ENCODE measurements around the gene MSMP. TPM values are rescaled to one million over a fixed set of nuclear protein-coding genes. Genes with fewer than 3 reads are reported as not detected.

MSMP gene, protein sequence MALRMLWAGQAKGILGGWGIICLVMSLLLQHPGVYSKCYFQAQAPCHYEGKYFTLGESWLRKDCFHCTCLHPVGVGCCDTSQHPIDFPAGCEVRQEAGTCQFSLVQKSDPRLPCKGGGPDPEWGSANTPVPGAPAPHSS
- not detected in 2 replicates for total RNA-seq
- polyA plus RNA-seq (2012): not detected

DNA sequence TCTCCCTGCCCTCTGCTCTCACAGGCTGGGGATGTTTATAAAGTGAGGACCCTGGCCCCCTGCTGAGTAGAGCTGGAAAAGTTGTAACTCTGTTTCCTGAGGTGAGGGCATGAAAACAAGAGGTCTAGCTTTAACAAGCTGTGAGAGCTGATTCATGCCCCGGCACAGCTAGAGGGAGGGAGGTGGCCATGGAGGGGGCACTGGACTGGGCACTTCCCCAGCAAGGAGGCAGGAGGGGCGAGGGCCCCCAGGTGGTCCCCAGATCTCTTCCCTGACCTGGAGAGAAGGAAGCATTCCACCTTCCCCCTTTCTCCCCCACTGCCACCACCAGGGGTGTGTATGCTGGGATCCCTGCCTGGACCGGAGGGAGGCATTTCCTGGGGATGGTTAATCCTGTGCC is at the start of gene MSMP:
Gene MSMP (minus strand): TSS at position 13 of the 400 bp plus-strand sequence. CDS start 147 bp downstream, outside the sequence.
- no peak for DNase-seq (ENCODE audit: low read depth)

DNA sequence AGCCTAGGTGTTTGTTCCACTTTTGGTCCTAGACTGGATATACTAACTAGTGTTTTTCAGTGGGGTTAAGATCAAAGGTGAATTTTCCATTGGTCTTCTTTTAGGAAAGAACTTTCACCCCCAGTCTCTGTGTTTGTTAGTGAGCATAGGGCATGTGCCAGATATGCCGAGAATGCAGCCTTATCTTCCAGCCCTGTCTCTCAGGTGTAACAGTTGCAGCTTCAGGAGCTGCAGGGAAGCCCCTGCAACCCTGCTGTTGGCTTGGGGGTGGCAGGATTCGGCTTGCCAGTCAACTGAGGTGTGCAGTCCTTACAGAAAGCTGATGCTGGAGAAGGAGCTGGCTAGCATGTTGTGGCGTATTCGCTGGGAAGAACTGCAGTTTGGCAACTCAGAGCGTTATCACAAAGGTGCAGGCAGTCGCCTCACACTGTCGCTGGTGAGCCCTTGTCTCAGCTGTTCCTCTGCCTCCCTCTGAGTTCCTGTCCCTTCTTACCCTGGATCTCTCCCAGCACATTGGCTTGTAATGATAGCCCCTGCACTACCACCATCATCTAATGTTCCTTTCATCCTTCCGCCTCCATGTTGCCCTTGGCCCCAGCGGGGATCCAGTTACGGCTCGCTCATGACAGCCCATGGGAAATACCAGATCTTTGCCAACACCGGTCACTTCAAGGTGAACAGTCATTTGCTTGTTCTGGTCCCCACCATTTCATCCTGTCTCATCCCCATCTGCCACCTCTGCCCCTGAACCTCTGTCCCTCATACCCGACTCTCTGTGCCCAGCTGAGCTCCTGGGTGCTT is 47.5 kb upstream of the MSMP start:
- no peak for DNase-seq (ENCODE audit: low read depth)

DNA sequence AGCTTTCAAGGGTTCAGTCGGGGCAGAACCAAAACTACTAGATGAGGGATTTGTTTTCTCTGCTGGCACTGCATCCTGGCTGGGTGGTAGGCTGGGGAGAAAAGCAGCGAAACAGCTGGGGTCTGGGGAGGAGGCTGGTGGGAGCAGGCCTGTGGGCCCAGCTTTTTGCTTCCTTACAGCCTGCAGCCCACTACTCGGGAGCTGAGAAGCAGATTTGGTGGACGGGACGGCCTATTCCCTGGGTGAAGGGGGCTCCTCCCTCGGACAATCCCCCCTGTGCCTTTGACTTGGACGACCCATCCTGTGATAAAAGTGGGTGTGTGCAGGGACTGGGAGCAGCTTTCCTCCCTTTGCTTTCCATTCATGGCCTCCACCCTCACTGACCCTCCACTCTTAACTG is 46.5 kb upstream of the MSMP start:
- DNase-seq (ENCODE audit: low read depth): no peak

DNA sequence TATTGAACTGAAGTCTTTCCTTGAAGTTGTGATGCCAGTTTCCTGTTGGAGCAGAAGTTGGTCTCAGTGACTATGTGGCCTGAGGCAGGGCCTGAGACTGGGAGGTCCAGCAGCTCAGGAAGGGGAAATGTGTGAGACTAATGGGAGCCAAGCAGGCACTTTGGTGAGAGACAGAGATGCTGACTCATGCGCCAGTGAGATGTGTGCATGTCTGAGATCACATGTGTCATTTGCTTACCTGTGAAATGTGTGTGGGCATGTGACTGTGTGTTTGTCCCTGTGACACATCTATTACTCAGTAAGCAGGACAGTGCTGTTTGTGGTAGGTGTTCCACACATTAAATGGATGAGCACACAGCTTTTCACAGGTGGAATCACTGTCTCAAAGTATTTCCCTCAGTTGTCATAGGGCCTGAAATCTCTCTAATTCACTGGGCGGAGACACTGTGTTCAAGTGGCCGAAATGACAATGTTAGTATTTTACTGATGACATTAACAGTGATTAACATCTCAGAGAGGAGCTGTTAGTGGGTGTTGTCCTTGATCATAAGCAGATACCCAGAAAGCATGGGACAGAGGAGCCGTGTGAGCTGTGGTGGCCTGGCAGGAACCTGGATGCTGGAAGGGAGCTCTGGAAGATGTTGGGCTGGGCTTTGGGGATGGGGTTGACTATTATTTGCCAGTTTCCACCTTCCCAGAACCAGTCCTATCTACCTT is 44.7 kb upstream of the MSMP start:
- no peak for DNase-seq (ENCODE audit: low read depth)

DNA sequence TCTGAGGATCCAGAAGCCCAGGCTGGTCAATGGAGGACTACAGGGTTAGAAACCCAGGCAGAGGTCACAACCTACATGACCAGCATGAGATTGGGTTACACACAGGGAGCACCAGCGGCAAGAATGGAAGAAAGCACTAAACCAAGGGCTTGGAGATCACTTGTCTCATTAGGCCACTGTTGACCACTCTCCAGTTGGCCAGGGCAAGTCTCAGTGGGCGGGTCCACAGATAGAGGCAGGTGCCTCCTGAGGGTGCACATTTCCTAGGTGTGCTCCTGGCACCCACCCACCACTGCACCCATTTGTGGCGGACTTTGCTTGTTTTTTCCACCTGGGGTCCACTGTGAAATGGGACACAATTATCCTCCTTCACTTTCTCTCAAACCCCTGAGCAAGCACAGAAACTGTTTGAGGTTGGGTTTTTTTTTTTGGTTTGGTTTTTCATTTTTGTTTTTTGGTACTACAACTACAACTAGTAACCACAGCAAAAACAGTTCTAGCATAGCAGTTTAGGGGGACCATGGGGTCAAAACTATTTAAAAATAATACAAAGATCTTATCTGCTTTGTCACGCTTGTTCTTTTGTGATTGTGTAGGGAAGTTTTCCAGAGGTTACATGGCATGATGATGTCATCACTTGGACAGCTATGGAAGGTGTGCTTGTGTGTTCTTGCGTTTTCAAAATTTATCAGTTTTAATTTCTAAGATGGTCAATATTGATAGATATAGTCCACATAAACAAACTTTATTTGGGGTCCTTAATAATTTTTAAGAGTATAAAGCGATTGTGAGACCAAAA is 43.4 kb upstream of the MSMP start:
- DNase-seq (ENCODE audit: low read depth): peak; percentile 28

DNA sequence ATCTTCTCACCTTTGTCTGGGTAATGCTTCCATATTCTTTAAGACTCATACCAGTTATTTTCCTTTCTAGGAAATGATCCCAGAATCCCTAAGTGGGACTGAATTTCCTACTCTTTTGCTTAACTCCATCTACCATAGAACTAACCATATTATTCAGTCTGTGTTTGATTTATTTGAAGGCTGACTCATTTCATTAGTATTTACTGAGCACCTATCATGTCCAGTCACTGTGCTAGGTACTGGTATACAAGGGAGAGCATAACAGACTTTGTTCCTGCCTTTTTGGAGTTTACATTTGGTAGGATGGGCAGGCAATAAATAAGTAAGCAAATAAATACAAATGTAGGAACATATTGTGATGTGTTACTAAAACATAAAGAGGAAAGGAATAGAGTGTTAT is 41.6 kb upstream of the MSMP start:
- DNase-seq (ENCODE audit: low read depth): no peak

DNA sequence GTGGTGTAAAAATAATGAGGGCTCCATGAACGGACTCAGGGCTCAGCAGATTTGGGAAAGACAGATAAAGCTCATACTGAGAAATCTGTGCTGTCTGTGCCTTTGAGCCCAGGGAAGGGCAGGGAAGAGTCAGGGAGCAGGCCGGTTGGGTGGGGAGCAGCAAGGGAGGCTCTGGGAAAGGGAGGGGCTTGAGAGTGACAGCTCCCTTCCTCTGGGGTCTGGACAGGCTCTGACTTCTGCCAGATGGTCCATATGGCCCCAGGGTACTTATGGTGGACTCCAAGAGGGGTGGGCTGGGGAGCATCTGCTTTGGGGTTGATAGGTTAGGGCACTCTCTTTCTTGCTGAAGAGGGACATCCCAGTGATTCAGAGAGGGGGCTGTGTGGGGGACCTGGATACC is 39.4 kb upstream of the MSMP start:
- no peak for DNase-seq (ENCODE audit: low read depth)

DNA sequence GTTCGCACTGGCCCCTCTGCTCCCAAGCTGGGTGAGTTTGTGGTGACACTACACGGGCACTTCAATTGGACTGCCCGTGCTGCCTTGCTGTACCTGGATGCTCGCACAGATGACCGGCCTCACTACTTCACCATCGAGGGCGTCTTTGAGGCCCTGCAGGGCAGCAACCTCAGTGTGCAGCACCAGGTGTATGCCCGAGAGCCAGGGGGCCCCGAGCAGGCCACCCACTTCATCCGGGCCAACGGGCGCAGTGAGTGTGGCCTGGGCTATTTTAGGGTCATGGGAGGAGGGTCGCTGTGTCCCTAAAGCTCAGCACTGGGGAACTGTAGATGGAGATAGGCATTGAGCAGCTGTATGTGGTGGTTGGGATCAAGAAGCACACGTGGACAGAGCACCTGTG is 38.8 kb upstream of the MSMP start:
- no peak for DNase-seq (ENCODE audit: low read depth)

DNA sequence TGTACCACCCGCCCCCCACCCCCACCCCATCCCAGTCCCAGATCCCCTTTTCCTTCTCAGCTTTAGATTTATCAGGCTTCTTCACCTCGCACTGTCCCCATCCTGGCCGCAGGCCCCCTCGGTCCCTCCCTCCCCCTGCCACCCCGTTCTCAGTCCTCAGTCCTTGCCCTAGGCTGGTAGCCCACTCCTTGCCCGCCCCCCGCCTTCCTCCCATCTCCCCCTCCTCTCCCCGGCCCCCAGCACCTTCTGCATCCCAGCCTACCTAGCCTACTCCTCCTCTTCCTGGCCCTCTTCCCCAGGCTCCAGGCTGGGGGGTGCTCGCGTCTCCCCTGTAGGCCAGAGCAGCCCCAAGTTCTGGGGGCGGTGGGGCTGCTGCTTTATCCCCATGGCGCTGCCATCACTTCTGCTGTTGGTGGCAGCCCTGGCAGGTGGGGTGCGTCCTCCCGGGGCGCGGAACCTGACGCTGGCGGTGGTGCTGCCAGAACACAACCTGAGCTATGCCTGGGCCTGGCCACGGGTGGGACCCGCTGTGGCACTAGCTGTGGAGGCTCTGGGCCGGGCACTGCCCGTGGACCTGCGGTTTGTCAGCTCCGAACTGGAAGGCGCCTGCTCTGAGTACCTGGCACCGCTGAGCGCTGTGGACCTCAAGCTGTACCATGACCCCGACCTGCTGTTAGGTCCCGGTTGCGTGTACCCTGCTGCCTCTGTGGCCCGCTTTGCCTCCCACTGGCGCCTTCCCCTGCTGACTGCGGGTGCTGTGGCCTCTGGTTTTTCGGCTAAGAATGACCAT is 38.1 kb upstream of the MSMP start:
- no peak for DNase-seq (ENCODE audit: low read depth)

DNA sequence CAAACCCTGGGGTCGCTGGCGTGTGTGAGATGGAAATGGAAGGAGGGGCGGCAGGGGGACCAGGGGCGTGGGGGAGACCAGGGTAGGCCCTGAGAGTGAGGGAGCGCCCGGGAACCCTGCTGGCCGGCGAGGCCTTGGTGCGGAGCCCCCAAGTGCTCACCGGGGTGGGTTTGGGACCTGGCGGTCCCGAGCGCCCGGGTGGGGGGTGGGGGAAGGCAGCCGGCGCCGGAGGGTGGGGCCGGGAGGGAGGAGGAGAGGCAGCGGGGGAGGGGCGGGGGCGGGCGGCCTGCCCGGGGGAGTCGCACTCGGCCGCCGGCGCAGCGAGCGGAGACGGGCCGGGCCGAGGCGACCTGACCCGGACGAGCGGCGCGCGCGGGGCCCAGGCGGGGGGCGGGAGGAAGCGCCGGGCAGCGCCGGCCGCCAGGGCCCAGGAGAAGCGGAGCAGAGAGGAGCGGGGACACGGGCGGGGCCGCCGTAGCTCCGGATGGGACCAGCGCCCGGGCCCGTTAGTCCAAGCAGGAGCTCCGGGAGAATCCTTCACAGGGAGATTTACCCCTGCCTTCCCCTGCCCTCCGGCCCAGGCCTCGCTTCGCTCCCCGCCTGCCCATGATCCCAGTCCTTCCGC is 37.3 kb upstream of the MSMP start, which contains the start of gene NPR2:
Gene NPR2 (plus strand): TSS at position 295 of the 625 bp plus-strand sequence. CDS start 818 bp downstream, outside the sequence.
- peak; percentile 58 for DNase-seq (ENCODE audit: low read depth)

DNA sequence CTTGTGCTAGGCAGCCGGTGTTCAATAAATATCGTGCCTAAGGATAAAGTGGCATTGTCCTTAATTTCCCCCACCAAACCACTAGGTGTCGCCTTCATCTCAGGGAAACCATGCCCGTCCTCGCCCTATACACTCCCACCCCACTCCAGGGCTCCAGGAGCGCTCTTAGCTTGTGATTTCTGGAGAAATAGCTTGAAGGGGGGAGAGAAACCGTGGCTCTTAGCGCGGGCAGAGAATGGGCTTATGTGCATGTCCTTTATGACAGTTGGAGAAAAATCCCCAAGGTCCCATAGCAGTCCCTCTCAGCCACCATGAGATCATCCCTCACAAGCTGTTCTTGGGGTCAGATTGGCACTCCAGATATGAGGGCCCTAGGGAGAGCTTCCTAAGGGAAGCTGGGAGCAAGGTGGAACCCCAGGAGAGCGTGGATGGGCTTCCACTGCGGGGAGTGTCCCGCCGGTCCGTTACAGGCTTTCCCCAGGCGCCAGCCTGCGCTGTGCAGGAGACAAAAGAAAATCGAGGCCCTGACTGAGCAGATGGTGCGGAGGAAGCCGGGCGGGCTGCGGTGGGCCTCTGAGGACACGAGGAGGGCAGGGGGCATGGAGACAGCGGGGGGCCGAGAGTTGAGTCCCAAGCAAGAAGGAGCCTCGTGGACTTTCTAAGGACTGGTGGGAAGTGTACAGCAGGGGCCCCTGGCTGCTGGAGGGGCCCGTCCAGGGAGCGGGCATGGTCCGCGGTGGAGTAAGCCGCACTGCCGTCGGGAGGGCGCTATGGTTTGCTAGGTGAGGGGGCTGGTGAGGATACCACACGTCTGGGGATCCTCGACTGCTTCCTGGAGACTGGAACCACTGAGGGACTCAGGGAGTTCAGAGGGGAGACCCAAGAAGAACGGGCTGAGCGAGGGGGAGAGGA is 36.6 kb upstream of the MSMP start:
- DNase-seq (ENCODE audit: low read depth): peak; percentile 85

DNA sequence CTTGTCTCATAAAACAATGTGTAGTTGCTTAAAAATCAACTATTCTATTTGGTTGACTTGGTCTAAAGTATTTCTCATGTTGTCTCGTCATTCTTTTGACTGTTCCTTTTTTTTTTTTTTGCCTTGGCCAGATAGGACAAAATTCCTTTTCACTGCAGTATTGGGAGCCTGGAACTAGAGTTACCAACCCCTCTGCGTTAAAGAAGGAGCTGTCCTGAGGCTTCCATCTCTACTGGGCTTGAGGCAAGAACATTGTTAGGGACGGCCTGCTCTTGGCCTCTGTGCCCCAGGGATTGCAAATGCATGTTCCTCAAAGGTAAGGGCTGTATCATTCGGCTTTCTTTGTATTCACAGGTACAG is 35.9 kb upstream of the MSMP start:
- DNase-seq (ENCODE audit: low read depth): no peak

DNA sequence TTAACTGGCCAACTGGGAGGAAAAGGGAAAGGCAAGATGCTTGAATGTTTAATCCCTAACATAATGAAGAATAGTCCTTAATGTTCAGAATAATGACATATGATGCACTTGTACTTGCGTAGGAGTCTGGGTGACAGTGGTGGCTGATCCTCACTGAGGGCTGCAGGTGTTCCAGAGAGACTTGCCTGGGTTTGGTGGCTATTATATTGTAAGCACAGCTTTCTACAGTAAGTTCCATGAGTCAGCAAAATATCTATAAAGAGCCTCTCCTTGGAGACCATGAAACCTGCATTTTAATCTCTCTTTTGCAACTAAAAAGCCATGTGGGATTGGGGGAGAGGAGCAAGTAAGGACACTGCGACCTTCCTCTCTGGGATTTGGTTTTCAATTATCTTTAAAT is 35.5 kb upstream of the MSMP start:
- DNase-seq (ENCODE audit: low read depth): no peak

DNA sequence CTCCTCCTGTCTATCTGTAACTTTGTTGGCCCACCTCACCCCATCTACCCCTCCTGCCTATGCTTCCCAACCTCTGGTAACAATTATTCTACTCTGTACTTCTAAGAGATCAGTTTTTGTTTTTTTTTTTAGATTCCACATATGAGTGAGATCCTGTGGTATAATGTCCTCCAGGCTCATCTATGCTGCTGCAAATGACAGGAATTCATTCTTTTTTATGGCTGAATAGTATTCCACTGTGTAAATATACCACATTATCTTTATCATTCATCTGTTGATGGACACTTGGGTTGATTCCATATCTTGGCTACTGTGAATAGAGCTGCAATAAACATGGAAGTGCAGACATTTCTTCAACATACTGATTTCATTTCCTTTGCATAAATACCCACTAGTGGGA is 29.3 kb upstream of the MSMP start:
- no peak for DNase-seq (ENCODE audit: low read depth)

DNA sequence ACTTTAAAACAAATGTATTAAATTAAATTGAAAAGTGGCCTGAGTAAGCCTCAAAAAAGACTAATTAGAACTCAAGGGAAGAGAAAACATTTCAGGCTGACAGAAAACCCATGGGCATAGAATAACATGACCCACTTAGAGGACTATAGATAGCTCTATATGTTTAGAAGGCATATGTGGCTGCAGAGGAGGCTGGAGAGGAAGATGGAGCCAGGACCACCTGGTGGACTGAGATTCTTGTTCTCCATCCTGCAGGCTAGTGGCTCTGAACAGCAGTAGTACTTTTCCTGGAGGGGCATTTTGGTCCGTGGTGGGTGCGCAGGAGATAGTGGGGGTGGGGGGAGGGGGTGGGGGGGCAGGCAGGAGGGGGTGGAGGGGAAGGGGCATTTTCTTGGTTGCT is 27.0 kb upstream of the MSMP start:
- no peak for DNase-seq (ENCODE audit: low read depth)

DNA sequence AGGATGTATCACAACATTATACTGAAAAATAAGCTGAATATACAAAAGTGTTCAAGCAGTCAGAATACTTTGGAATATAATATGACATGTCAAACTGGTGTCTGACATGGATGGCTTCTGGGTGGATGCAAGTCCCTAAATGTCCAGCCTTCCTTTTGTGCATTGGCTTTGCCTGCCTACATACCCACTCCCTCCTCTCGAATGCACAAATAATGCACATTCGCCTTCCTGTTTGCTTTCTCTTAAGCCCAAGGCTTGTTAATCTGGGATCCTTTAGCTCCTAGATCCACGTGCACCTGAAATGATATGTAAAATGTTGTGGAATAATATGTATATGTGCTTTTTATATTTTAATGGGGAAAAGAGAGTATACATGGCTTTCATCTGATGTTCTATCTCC is 24.4 kb upstream of the MSMP start:
- DNase-seq (ENCODE audit: low read depth): no peak

DNA sequence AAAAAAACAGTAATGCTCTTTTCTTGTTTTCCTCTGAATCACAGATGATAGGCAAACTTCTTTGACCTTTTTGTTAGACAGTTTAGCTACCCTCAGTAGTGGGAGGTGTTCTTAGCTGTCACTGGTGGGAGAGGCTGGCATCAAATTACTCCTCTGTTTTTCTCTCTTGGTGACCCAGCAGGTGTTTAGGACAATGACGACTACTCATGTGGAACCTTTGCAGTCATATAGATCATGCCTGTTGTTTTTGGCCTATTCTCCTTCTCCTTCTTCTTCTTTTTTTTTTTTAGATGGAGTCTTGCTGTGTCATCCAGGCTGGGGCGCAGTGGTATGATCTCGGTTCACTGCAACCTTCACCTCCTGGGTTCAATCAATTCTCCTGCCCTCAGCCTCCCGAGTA is 21.9 kb upstream of the MSMP start:
- DNase-seq (ENCODE audit: low read depth): peak; percentile 17

DNA sequence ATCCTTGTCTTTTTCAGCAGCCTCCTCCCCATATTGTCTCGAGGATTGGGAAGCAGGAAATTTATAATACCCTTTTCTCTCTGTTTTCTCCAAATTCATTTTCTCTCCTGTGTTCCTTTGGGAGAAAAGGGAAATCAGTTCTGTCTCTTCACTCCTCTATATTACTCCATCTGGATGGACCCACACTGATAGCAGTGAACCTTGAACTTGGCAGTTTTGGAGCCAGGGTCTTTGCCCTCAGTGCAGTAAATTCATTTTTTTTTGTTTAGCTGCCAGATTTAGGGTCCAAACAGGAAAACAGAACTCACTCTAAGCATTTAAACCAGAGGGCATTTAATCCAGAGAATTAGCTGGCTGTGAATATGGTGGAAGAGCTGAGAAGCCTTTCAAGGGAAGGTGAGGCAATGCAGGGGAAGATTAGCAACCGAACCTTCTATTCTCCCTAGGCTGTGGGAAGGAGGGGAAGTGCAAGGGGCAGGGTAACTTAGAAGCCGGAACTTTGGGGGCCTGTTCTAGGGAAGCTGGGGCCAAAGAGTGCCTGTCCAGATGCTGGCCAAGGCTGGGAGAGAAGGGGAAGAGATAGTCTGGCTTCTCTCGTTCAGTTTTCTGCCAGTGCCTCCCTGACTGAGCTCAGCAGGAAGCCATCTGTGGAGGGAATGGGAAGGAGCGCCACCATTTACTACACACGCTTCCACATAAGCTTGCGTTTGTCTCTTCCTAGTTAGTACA is 21.0 kb upstream of the MSMP start:
- no peak for DNase-seq (ENCODE audit: low read depth)

DNA sequence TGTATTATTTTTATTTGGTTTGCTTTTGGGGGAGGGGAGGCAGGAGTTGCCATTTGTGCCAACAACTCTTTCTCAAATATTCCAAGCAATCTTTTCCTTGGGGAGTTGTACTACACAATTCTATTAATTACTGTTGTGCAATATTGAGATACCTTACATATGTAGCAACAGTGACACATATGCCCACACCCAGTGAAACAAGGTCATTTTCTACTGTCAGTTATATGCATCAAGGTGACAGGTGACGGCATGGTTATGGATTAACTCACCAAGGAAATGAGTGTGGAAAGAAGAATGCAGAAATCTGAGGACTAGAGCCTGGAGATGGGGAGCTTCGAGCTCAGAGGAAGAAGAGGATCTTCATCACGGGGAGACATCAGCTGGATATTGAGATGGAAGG is 17.9 kb upstream of the MSMP start:
- no peak for DNase-seq (ENCODE audit: low read depth)
